COLO668 (cell line): ENCODE measurements around the gene IL22.

ENCODE experiments used
- DNase-seq: peaks from one replicate; lab custom pipeline; 2025; ENCODE audit not compliant: unreplicated experiment; lab: John Stamatoyannopoulos, UW

The IL22 gene, protein sequence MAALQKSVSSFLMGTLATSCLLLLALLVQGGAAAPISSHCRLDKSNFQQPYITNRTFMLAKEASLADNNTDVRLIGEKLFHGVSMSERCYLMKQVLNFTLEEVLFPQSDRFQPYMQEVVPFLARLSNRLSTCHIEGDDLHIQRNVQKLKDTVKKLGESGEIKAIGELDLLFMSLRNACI

DNA sequence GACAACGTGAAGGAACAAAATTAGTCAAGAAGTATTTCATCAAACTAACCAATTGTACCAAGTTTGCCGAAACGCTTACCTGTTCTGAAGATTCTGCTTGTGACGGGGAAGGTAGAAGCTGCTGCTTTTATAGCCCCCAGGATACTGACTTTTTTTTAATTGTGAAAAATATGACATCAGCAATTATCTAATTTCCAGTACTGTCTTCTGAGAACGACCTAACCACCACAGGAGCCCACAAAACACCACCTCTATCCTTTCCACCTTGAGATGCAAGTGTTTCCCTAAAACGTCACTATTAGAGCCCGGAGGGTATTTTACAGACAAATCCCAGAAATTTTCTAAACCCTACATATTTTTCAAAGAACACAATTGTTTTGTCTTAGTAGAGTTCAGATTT, at the start of gene IL22:
Gene IL22, minus strand, starts transcription at position 101 of the 400 bp plus-strand sequence. CDS start 156 bp downstream, outside the sequence.
- DNase-seq, result no peak

DNA sequence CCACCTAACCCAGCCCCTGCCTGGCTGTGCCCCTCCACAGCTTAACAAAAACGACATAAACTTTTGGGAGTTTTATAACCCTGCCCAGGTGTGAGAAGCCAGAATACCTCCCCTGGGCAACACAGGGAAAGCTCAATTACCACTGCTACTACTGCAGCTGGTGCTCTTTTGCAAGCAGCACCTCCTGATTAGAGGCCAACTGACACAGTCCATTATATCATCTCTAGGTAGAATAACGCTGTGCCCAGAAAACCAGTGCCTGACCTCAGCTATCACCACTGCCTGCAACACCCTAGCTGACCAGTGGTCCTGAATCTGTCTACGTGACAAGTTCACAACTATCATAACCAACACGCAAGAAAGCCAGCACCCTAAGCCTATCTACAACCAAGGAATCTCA, 44.5 kb upstream of the IL22 start:
- no peak for DNase-seq

DNA sequence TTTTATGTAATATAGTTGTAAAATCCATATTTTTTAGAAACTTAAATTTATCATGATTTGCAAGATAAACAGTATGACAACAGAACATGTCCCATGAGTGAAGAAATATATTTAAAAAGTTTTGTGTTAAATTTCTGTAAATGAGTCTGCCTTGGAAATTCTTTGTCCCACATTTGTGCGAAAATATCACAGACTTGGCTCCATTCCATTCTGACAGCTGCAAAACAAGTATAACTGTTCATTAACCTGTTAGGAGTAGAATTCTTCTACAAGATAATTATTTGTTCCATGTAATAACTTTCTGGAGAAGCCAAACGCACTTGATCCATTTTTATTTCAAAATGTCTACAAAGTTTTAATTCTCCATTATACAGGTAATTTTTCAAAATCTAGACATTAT, 40.8 kb upstream of the IL22 start:
- DNase-seq, result no peak

DNA sequence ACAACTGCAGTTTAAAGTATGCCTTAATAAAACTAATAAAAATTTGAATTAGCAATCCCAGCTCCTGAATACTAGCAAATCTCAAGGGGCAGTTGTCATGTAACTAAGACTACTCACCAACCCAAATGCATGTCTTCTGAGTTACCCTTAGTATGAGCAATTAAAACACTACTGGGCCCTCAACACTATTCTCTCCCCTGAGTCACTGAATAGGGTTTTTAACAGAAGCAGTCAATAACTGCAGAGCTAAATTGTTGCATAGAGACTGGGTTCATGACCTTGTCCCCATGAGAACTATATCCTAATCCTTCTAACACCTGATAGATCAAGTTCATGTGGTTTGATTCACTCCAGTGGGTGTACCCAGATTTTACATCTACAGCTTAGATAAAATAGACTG, 39.9 kb upstream of the IL22 start:
- no peak for DNase-seq

DNA sequence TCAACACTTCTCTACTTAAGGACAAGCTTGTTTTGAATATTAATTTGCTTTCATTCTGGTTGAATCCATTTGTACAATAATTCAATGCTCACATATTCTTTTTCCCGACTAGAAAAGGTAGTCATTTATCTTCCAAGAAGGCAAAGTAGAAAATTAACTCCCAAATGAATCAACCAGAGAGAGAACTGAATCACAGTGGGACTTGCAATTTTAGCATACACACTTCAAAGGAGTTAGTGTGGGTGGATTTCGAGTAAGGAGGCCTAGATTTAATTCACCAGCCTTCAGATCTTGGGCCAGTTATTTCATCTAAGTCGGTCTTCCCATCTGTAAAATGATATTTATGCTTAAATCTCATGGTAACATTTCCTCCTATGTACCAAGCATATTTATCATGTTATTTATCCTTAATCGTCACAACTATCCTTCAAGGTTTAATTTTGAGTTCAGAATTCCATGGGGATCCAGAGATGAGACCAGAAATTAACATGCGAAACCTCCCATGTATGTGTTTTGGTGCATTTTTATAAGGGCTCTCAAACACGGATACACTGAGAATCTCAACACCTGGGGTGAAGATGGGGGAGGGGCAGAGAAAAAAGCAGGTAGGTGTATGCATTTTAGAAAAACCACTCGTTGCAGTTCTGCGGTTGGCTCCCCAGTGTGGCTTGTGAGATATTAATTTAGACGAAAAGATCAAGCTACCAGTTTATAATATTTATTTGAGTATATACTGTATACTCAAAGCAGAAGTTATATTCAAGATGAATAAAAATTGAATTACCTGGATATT, 38.9 kb upstream of the IL22 start:
- DNase-seq, result no peak

DNA sequence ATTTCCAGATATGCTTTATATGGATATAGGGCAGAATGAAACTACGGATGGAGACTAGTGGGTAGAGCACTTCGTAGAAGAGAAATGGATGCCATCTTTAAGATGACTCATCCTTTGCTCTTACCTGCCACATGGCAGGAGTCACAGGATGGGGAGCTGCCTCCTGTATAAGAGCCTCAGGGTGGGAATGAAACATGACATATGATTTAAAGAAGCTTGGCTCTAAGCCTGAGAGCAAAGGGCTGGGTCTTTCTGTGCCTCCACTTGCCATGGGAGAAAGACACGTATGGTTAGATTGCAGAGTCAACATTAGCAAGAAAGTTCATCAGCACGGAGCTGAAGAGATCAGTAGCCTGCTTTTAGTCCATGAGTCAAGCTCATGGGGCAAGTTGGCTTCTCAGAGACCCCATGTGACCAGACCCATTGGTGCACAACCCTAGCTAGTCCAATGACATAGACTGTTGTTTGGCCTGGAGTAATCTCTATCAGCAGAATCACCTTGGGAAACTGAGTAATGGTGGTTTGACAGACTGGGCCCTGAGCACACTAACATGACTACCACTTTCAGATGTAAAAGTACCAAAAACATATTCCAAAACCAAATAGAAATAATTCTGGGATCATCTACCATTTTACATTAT, 38.1 kb upstream of the IL22 start:
- no peak for DNase-seq

DNA sequence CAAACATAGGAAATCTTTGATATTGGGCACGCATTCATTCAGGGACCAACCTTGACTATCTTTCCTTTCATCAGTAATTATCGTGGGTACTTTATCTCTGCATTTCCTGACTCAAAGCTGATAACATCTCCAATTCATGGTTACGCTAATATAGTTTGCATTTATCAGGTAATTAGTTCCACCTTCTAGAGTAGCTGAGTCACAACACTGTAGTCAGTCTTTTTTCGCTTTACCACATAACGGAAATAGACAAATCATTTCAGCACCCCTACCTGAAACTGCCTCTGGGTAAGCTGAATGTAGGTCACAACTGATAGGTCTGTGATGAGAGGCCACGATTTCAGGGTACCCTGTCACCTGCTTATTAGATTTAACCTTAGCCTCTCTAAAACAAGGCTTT, 36.7 kb upstream of the IL22 start:
- no peak for DNase-seq

DNA sequence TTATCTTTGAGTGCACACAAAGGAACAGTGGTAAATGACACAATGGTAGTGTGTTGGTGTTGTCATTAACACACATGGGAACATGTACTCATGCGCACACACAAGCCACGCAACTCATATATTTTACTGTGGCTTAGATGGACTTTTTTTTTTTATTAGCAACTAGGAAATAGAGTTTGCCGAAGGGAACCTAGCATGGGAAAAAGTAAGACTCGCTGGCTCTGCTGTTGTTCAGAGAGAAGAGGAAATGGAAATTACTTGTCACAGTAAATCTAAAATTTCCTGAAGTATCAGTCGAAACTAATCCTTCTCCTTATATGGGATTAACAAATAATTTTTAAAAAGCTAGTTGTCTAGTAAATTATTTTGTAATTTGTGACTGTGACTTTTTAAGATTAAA, 33.7 kb upstream of the IL22 start:
- DNase-seq, result no peak

DNA sequence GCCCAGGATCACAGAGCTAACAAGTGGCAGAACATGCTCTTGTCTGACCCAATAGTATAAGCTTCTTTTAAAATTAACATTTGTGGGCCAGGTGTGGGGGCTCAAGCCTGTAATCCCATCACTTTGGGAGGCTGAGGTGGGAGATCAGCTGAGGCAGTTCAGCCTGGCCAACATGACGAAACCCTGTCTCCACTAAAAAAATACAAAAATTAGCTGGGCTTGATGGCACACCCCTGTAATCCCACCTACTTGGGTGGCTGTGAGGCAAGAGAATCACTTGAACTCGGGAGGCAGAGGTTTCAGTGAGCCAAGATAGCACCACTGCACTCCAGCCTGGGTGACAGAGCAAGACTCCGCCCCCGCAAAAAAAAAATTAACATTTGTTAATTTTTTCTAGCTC, 33.0 kb upstream of the IL22 start:
- no peak for DNase-seq

DNA sequence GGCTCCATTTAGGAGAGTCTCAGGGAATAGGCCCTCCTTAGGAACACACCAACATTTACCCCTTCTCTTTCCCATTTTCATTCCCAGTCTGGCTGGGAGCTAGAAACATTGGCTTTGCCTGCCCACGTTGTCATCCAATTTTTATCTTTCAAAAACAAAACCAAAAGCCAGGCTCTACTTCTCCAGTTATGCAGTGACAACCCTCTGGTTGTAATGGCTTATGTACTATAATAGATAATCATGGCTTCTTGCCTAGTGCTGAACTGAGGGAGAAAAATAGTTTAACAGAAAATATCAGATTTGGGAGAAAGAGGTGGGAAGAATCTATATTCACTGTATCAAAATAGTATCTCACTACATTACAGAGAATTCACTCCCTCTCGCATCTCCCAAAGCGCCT, 32.1 kb upstream of the IL22 start:
- DNase-seq, result no peak

DNA sequence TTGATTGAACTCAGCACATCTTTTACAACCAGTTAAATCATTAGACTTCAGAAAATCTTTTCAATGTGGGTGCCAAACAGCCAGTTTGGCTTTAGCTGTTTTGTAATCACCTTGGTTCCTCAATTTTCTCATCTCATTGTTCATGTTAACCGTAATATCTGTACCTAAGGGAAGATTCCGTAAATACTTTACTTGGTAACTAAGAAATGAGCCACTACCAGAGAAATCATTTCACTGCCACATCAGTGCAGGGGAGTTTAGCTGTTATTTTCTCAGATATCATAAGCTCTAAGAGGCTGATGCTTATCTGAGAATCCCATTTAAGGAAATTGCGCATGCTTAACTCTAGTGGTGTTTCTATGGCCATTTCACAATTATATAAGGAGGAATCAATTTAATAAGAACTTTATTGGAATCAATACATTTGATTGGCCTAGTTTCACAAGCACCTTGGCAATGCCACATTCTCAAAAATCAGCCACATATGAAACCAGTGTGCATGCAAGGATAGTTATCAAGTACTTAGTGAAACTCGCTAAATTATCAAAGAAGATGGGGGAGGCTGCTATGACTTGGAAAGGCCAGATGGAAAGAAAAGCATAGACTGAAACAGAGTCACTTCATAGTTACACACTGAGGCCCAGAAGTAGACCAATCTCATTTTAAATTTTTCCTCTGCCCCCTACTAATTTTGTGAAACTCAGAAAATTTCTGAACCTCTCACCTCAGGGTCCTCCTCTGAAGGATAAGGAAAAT, 28.1 kb upstream of the IL22 start:
- DNase-seq, result no peak

DNA sequence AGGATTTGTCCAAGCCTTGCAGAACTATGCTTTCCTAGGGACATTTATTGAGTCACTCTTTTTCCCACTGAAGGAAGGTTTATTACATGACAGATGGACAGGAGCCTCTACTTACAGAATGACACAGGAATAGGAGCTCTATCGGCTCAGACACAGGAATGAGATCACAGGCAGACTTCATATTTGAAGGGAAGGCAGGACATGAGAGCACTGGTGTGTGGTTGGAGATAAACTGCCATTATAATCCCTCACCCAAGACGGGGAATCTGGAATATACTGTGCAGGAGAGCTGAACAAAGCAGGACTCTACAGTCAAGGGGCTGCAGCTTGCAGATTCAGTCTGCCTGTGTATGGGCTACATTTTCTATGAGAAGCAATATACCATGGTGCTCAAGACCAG, 26.8 kb upstream of the IL22 start:
- no peak for DNase-seq

DNA sequence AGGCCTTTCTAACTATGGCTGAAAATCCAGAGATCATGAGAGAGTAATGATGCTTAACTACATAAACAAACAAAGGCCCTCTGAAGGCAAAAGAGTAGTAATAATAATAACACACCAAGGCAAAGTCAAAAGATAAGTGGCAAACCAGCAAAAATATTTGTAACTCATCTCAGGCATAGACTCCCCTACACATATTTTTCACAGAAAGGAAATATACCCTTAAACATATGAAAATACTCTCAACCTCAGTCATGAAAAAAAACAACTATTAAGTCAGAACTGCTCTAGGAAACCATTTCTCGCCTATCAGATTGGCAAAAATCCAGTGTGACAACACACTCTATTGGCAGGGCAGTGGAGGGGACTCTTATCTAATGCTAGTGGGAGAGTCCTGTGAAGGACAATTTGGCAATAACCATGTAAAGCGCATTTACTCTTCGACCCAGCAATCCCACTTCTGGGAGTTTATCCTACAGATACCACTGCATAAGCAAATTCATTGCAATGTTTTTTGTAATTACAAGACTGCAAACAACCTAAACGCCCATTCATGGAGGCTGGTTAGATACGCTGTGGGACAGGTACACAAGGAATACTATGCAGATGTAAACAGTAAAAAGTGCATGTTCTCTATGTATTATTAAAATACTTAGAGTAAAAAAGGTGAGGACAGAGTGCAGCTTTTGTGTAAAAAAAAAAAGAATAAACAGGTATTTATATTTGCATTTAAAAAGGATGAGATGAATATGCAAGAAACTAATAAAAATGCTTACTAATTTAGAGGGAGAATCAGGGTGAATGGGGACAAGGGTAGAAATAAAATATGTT, 26.0 kb upstream of the IL22 start:
- DNase-seq, result no peak

DNA sequence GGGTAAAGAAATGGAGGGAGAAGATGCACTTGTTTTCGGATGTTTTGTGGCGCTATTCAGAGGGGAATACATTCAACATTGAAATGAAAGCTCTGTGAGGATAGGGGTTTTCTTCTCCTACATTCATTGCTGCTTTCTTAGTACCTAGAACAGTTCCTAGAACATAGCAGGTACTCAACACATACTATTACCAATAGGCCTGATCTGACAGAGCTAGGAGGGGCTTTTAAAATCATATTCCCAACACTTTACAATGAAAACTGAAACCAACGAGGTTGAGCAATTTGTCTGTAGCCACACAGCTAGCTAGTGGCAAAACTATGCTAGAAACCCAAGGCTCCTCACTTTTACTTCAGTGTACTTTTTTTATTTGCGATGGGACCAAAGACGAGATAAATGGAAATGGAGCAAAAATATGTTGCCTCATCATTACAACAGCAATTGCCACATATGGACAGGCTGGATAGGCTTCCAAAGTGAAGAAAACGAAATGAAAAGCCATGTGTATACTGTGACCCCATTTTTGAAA, 23.1 kb upstream of the IL22 start:
- no peak for DNase-seq

DNA sequence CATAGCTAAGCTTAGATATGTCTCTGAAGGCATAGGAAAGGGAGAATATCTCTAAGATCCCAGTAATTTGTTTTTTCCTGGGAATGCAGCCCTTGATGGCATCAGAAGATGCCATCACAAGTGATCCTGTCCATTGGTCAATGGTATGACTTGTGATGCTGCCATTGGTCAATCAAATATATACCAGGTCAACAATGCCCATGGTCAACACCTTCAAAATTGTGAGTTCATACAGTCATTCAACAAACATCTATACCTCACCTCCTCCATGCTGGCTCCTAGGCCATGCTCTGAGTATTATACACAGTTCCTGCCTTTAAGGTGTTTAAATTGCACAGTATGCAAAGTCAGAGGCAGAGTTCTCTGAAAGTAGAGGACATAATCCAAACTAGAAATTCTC, 19.3 kb upstream of the IL22 start:
- DNase-seq, result no peak

DNA sequence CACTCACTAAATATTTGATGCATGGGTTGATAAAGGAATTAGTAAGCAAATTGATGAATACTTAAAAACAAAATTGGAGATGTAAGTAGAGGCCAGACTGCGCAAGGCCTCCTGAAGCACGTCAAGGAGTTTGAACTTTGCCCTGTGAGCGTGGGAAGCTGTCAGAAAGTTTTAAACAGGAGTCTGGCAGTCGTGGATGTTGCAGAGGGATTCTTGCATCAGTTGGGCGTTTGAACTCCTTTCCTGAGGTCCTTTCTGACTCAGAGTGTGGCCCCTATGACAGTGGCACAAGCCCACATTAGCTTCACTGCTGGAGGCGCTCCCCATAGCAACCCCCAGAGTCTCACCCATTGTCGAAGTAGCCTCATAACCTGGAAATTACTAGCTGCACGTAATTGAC, 17.9 kb upstream of the IL22 start:
- DNase-seq, result no peak

DNA sequence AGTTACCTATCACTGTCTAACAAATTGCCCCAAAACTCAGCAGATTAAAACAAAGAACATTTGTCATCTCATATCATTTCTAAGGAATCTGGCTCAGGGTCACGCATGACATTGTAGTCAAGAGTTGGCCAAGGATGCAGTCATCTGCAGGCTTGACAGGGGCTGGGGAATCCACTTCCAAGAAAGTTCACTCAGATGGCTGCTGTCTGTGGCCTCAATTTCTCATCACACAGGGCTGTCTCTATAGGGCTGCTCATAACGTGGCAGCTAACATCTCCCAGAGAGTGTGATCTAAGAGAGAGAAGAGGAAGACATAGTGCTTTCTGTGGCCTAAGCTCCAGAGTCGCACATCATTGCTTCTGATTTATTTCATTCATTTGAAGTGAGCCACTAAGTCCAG, 17.0 kb upstream of the IL22 start:
- no peak for DNase-seq

DNA sequence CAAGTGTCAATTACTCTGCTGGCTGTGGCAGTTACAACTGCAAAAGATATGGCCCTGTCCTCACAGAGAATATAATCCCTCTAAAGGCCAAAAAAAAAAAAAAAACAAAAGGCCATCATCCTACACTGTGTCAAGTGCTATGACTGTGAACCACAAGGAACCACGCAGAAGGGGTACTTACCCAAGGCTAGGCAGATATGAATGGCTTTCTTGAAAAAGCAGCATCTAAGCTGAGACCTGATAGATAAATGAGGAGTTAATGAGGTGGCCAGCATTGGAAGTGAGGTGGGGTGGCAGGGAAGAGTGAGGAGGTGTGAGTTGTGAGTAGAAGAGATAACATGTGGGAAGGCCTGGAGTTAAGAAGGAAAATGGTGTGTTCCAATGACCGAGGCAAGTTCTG, 16.4 kb upstream of the IL22 start:
- no peak for DNase-seq

DNA sequence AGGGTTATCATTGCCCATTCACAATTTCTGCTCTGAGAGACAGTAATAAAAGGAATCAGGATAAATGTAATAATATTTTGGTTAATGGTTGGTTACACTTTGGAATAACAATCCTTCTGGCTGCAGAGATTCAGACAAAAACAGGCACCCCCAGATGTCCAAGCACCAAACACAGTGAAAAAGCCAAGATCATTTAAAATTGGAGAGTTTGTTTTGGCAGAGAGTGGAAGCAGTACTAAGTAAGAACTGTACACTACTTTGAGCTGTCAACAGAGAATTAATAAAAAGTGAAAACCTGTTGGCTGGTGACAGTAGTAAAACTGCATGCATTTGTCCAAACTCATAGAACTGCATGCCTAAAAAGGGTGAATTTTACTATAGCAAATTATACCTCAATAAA, 15.6 kb upstream of the IL22 start:
- DNase-seq, result no peak

DNA sequence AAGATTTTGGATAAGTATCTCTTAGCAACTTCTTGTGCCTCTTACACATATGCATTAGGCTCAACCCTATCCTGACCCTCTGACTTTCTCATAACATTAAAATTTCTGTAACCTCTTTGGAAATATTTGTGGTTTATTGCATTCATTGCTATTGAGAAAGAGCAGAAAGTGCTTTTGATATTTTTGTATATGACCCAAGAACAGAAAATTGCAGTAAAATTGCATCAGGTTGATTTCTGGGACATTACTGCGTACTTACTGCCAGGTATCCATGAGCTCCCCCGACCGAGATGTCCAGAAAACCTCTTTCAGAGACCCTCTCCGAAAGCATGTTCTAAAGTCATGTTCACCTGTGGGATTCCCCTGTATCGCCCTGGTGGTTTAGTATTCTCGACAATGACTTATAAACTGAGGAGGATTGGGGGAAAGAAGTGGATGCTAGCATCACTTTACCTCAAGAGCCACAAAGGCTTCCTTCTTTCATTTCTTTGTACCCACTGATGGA, 14.5 kb upstream of the IL22 start:
- DNase-seq, result no peak
